ENCODE data around the gene PRDX6.

The PRDX6 gene

DNA sequence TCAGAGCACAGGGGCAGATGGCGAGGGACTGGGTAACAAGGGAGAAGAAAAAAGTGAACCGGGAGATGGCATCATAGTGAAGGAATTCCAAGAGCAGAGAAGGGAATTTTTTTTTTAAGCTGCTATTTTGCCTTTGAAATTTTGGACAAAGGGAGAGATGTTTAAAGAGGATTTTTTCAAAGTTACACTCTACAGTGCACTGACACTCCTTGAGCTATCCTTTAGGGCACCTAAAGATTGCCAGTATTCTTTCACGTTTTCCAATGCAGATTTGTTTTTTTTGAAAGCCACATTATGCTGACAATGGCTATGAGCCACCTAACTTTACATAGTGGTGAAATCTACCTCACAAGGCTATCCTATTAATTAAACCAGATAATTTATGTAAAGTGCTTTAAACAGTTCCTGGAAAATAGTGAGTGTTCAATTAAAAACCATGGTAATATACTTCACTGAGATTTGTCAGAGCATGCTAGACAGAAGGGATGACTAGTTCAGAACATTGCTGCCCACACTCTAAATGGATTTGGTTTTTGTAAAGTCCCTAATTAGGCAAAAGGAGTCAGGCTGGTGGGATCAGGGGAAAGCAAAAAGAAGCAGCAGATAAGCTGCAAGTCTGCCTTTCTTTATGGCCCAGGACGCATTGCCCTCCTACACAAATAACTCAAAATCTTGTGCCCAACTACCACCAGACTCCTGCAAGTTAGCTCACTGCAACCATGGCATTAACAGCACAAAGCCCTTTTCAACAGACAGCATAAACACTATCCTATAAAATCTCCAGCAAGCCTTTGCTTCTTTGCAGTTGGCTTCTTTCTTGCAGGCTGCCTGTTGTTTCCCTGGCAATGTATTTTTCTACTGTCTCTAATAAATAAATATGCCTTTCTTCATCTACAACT lies 53.9 kb downstream of the PRDX6 start:
- H3K4me2 ChIP-seq (ENCODE audit: low read depth, low read length, poor library complexity, severe bottlenecking): no peak overlapping the region
- H2AFZ ChIP-seq (ENCODE audit: low read depth, low read length, severe bottlenecking): no peak overlapping the region
- H3K9ac ChIP-seq (ENCODE audit: low read length): no peak overlapping the region
- no peaks in the 10 kb centered on the region for H3K27me3 ChIP-seq (ENCODE audit: low read length)
- no peak for TF ChIP-seq EZH2phosphoT487 (conservative IDR thresholded peaks at IDR 0.05; ENCODE audit: low read length)
- TF ChIP-seq, protein P1, sequence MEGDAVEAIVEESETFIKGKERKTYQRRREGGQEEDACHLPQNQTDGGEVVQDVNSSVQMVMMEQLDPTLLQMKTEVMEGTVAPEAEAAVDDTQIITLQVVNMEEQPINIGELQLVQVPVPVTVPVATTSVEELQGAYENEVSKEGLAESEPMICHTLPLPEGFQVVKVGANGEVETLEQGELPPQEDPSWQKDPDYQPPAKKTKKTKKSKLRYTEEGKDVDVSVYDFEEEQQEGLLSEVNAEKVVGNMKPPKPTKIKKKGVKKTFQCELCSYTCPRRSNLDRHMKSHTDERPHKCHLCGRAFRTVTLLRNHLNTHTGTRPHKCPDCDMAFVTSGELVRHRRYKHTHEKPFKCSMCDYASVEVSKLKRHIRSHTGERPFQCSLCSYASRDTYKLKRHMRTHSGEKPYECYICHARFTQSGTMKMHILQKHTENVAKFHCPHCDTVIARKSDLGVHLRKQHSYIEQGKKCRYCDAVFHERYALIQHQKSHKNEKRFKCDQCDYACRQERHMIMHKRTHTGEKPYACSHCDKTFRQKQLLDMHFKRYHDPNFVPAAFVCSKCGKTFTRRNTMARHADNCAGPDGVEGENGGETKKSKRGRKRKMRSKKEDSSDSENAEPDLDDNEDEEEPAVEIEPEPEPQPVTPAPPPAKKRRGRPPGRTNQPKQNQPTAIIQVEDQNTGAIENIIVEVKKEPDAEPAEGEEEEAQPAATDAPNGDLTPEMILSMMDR (IDR thresholded peaks at IDR 0.05; ENCODE audit: insufficient read depth, low read length, poor library complexity, severe bottlenecking): no peak
- H3K27ac ChIP-seq (ENCODE audit: low read depth, low read length): no peak overlapping the region
- 0 out of 2 replicates have a peak, but pooled peaks cover 3% of the 10 kb centered on the region for H3K9me2 ChIP-seq (replicated peaks; ENCODE audit: insufficient read depth, low read length)
- H3F3A ChIP-seq (ENCODE audit: insufficient read depth): no peaks in the 10 kb centered on the region
- H3K4me3 ChIP-seq (ENCODE audit: insufficient read depth, low read length, poor library complexity, severe bottlenecking): no peak overlapping the region
- no peaks in the 10 kb centered on the region for H3K79me2 ChIP-seq (ENCODE audit: insufficient read depth, low read length)
- no peaks in the 10 kb centered on the region for H3K9me3 ChIP-seq (ENCODE audit: insufficient read depth, low read length)
- H3K36me3 ChIP-seq (ENCODE audit: low read length): no peaks in the 10 kb centered on the region
- H4K20me1 ChIP-seq (ENCODE audit: low read depth, low read length): no peaks in the 10 kb centered on the region

DNA sequence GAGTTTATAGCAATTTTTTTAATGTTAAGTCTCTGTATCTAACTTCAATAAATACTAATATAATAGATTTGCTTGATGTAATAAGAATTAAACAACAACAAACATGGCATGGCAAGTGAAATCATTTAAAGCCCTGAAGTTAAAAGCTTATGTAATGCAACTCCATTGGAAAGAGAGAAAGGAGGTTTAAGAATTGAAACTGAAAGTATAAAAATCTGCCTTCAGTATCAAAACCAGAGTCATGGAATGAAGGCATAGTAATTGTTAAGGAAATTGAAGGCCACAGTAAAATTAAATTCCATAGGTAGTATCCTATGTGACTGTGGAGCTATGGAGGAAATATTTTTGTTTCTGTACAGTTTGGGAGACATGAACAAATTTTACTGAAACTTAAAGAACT lies 55.1 kb downstream of the PRDX6 start:
- 0 out of 2 replicates have a peak, but pooled peaks cover 3% of the 10 kb centered on the region for H3K9me2 ChIP-seq (replicated peaks; ENCODE audit: insufficient read depth, low read length)
- H3K4me2 ChIP-seq (ENCODE audit: low read depth, low read length, poor library complexity, severe bottlenecking): no peak overlapping the region
- H3K27ac ChIP-seq (ENCODE audit: low read depth, low read length): no peak overlapping the region
- no peaks in the 10 kb centered on the region for H3F3A ChIP-seq (ENCODE audit: insufficient read depth)
- H3K79me2 ChIP-seq (ENCODE audit: insufficient read depth, low read length): no peaks in the 10 kb centered on the region
- H2AFZ ChIP-seq (ENCODE audit: low read depth, low read length, severe bottlenecking): no peak overlapping the region
- H3K27me3 ChIP-seq (ENCODE audit: low read length): no peaks in the 10 kb centered on the region
- H3K9ac ChIP-seq (ENCODE audit: low read length): no peak overlapping the region
- H3K4me3 ChIP-seq (ENCODE audit: insufficient read depth, low read length, poor library complexity, severe bottlenecking): no peak overlapping the region
- no peaks in the 10 kb centered on the region for H3K9me3 ChIP-seq (ENCODE audit: insufficient read depth, low read length)
- no peaks in the 10 kb centered on the region for H3K36me3 ChIP-seq (ENCODE audit: low read length)
- TF ChIP-seq, protein P1 (IDR thresholded peaks at IDR 0.05; ENCODE audit: insufficient read depth, low read length, poor library complexity, severe bottlenecking): no peak
- no peak for TF ChIP-seq EZH2phosphoT487 (conservative IDR thresholded peaks at IDR 0.05; ENCODE audit: low read length)
- no peaks in the 10 kb centered on the region for H4K20me1 ChIP-seq (ENCODE audit: low read depth, low read length)

DNA sequence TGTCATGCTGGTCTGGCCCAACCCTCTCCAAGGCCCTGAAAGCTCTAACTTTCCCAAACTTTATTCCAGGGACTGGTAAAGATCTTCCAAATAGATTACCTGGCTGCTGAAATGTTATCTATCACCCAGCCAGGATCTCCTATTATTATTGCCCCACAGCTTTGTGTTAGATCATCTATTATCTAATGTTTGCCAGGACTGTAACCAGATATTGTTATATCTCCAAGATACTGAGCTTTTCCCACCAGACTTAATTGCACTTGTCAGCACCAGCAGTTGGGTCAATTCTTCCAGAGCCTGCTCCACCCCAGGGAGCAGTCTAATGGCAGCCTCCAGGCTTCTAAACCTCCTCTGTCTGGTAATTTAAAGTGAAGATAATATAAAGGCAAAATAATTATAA lies 59.1 kb downstream of the PRDX6 start:
- TF ChIP-seq, protein P1 (IDR thresholded peaks at IDR 0.05; ENCODE audit: insufficient read depth, low read length, poor library complexity, severe bottlenecking): no peak
- no peak for TF ChIP-seq EZH2phosphoT487 (conservative IDR thresholded peaks at IDR 0.05; ENCODE audit: low read length)
- Histone ChIP-seq H2AFZ (ENCODE audit: low read depth, low read length, severe bottlenecking) (no peak overlapping the region), H3K27ac (ENCODE audit: low read depth, low read length) (no peak overlapping the region), H3K4me2 (ENCODE audit: low read depth, low read length, poor library complexity, severe bottlenecking) (no peak overlapping the region), H3K36me3 (ENCODE audit: low read length) (no peaks in the 10 kb centered on the region), H3K27me3 (ENCODE audit: low read length) (no peaks in the 10 kb centered on the region), H3K4me3 (ENCODE audit: insufficient read depth, low read length, poor library complexity, severe bottlenecking) (no peak overlapping the region), H3K9me3 (ENCODE audit: insufficient read depth, low read length) (no peaks in the 10 kb centered on the region), H3K9me2 (replicated peaks; ENCODE audit: insufficient read depth, low read length) (peaks cover 3% of the 10 kb centered on the region; the same call in 1 of the 2 replicates), H3K9ac (ENCODE audit: low read length) (no peak overlapping the region), H3K79me2 (ENCODE audit: insufficient read depth, low read length) (no peaks in the 10 kb centered on the region), H3F3A (ENCODE audit: insufficient read depth) (no peaks in the 10 kb centered on the region), H4K20me1 (ENCODE audit: low read depth, low read length) (no peaks in the 10 kb centered on the region)
